ENCODE measurements around the gene ATP8A2. TPM values are rescaled to one million over a fixed set of nuclear protein-coding genes. Genes with fewer than 3 reads are reported as not detected.

ATP8A2 gene
- total and polyA plus RNA-seq, 9 of the 15 experiments (the other 6 are each of a cell fraction or from before 2014, with no cell fraction given) = under 0.01 to 0.33 (median 0.06) TPM; not detected in 4

- ChIA-PET POLR2A (interaction anchor here (0.7 kb wide), 1 partner anchor 16 kb away, joined by 3 read pairs; no protein-coding TSS in a partner anchor), CTCF (ENCODE audit: low intra/inter-chr PET ratio) (no interaction called here)
- DNase-seq (ENCODE audit: extremely low read depth in 1 of 4, low spot score in 3 of 4) (no peak), ATAC-seq (no peak), FAIRE-seq (no peak)
- Histone ChIP-seq H3K27ac (ENCODE audit: extremely low read depth, low read depth, low read length) (no peak overlapping the region), H3K4me2 (ENCODE audit: insufficient read depth, low read length) (no peak overlapping the region), H3K79me2 (ENCODE audit: control insufficient read depth, insufficient read depth, low read length) (no peaks in the 10 kb centered on the region), H3K4me3 (no peak overlapping the region), H3K9me3 (replicated peaks; ENCODE audit: control insufficient read depth, insufficient read depth, low read depth, low read length) (no peaks in the 10 kb centered on the region), H3K9me1 (ENCODE audit: control insufficient read depth, insufficient read depth, low read length) (no peaks in the 10 kb centered on the region), H2AFZ (ENCODE audit: low read depth, low read length) (no peak overlapping the region), H3K4me1 (replicated peaks in 1 of 2; ENCODE audit: control insufficient read depth in 2 of 2, insufficient read depth in 2 of 2, low read length in 2 of 2) (no peaks in the 10 kb centered on the region), H3K9ac (ENCODE audit: insufficient read depth in 1 of 2, low read depth in 2 of 2, low read length in 2 of 2) (no peak overlapping the region), H3K27me3 (ENCODE audit: control insufficient read depth in 2 of 2, insufficient read depth in 2 of 2, low read length in 2 of 2) (no peaks in the 10 kb centered on the region; a peak in 1 of 5 replicates), H4K20me1 (replicated peaks; ENCODE audit: control insufficient read depth, insufficient read depth, low read length) (no peaks in the 10 kb centered on the region), H3K36me3 (ENCODE audit: control insufficient read depth, insufficient read depth, low read length) (no peaks in the 10 kb centered on the region)
- in situ Hi-C loops (cut with MboI) = no loop called here
- intact Hi-C loops (cut with micrococcal nuclease) = no loop called here
- TF ChIP-seq ELF2 (CRISPR knock-in tag; IDR thresholded peaks at IDR 0.05) (no peak), SMARCC2 (IDR thresholded peaks at IDR 0.05; ENCODE audit: low read depth) (no peak), HOMEZ (CRISPR knock-in tag; IDR thresholded peaks at IDR 0.05) (no peak), KDM4B (IDR thresholded peaks at IDR 0.05; ENCODE audit: borderline replicate concordance in 2 of 2, low read depth in 1 of 2) (no peak), SIN3B (IDR thresholded peaks at IDR 0.05; ENCODE audit: low read depth) (no peak), CCNT2 (IDR thresholded peaks at IDR 0.05; ENCODE audit: borderline replicate concordance, extremely low read depth, insufficient read length, low read depth, low read length) (no peak), IRF1 (CRISPR knock-in tag; IDR thresholded peaks at IDR 0.05; ENCODE audit: borderline replicate concordance) (no peak), GTF2E2 (tag; IDR thresholded peaks at IDR 0.05) (no peak), EHMT2 (IDR thresholded peaks at IDR 0.05) (no peak)
- no TSS peak for BruUV-seq (replicated peaks)
These were observed 296.6 kb downstream of the ATP8A2 start for GRCh38 chr13:25668345-25668744.

Data from K562 (cell line).